Hematopoietic multipotent progenitor cell treated with erythropoietin and hydrocortisone succinate and interleukin-3 and kit ligand, for 17 days (in vitro differentiated cells): ENCODE data around the gene PTPN3.

Experiments
- DNase-seq: peaks from one replicate; pipeline ENCODE4 v3.0.0-alpha.2; 2015; ENCODE audit warnings: low spot score

The PTPN3 gene

GRCh38 chr9:109500421-109500974, 2.4 kb upstream of the PTPN3 start:
- DNase-seq: no peak

- DNase-seq: no peak
Observed at GRCh38 chr9:109499631-109500410, 1.7 kb upstream of the PTPN3 start.

GRCh38 chr9:109499093-109499630, 1.1 kb upstream of the PTPN3 start:
- DNase-seq: no peak

GRCh38 chr9:109497226-109498153, 617 bp downstream of the PTPN3 start:
- no peak for DNase-seq

GRCh38 chr9:109496841-109497225, 1.3 kb downstream of the PTPN3 start:
- no peak for DNase-seq

GRCh38 chr9:109496218-109496617, 1.9 kb downstream of the PTPN3 start:
- DNase-seq: no peak

GRCh38 chr9:109493648-109494047, 4.5 kb downstream of the PTPN3 start:
- no peak for DNase-seq

GRCh38 chr9:109491590-109491989, 6.5 kb downstream of the PTPN3 start:
- DNase-seq: no peak

- DNase-seq: no peak
Observed at GRCh38 chr9:109488791-109489492, 9.2 kb downstream of the PTPN3 start.

- no peak for DNase-seq
Observed at GRCh38 chr9:109488351-109488750, 9.8 kb downstream of the PTPN3 start.

GRCh38 chr9:109487247-109487646, 10.9 kb downstream of the PTPN3 start:
- no peak for DNase-seq

- DNase-seq: no peak
Observed at GRCh38 chr9:109483744-109484429, 14.2 kb downstream of the PTPN3 start.

- no peak for DNase-seq
Observed at GRCh38 chr9:109482391-109482916, 15.7 kb downstream of the PTPN3 start.

GRCh38 chr9:109481856-109482255, 16.3 kb downstream of the PTPN3 start:
- DNase-seq: no peak

GRCh38 chr9:109479822-109480221, 18.3 kb downstream of the PTPN3 start:
- DNase-seq: no peak

- no peak for DNase-seq
Observed at GRCh38 chr9:109478665-109479380, 19.3 kb downstream of the PTPN3 start.

GRCh38 chr9:109478051-109478563, 20.0 kb downstream of the PTPN3 start:
- no peak for DNase-seq

- DNase-seq: peak; percentile 54
Observed at GRCh38 chr9:109477258-109478050, 20.7 kb downstream of the PTPN3 start.

- DNase-seq: no peak
Observed at GRCh38 chr9:109476642-109477257, 21.4 kb downstream of the PTPN3 start.
